ENCODE data around the gene URI1. TPM values are rescaled to one million over a fixed set of nuclear protein-coding genes. Genes with fewer than 3 reads are reported as not detected.
A peak's percentile ranks its signal among the peaks of the same experiment; 100 is the strongest.
"Not testable (repeated sequence)": the region's sequence is repeated elsewhere in the genome, so short reads cannot be mapped to it uniquely, and the experiment has no call there.

Gene URI1
- total RNA-seq, 1 experiment from 2014 or later = 71.0 TPM

- no peak for ATAC-seq
These were observed 94.4 kb downstream of the URI1 start for GRCh38 chr19:30036154-30037129.

DNA sequence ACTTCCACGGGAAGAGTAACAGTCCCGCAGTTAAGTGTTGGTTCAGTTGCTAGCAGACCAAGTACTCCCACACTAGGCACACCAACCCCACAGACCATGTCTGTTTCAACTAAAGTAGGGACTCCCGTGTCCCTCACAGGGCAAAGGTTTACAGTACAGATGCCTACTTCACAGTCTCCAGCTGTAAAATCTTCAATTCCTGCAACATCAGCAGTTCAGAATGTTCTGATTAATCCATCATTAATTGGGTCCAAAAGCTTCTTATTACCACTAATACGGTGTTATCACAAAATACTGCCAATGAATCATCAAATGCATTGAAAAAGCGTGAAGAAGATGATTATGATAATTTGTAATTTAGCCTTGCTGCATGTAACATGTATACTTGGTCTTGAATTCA is 95.8 kb downstream of the URI1 start:
- TF ChIP-seq POLR2AphosphoS5 (IDR thresholded peaks at IDR 0.05; ENCODE audit: low read depth, low read length) = no peak
- TF ChIP-seq, protein P1, sequence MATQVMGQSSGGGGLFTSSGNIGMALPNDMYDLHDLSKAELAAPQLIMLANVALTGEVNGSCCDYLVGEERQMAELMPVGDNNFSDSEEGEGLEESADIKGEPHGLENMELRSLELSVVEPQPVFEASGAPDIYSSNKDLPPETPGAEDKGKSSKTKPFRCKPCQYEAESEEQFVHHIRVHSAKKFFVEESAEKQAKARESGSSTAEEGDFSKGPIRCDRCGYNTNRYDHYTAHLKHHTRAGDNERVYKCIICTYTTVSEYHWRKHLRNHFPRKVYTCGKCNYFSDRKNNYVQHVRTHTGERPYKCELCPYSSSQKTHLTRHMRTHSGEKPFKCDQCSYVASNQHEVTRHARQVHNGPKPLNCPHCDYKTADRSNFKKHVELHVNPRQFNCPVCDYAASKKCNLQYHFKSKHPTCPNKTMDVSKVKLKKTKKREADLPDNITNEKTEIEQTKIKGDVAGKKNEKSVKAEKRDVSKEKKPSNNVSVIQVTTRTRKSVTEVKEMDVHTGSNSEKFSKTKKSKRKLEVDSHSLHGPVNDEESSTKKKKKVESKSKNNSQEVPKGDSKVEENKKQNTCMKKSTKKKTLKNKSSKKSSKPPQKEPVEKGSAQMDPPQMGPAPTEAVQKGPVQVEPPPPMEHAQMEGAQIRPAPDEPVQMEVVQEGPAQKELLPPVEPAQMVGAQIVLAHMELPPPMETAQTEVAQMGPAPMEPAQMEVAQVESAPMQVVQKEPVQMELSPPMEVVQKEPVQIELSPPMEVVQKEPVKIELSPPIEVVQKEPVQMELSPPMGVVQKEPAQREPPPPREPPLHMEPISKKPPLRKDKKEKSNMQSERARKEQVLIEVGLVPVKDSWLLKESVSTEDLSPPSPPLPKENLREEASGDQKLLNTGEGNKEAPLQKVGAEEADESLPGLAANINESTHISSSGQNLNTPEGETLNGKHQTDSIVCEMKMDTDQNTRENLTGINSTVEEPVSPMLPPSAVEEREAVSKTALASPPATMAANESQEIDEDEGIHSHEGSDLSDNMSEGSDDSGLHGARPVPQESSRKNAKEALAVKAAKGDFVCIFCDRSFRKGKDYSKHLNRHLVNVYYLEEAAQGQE (IDR thresholded peaks at IDR 0.05; ENCODE audit: insufficient read depth in 1 of 2, low read depth in 2 of 2, low read length in 1 of 2) = no peak
- no peak for TF ChIP-seq SIN3A (IDR thresholded peaks at IDR 0.05; ENCODE audit: borderline replicate concordance, insufficient read depth, low read depth, low read length)
- no peaks in the 10 kb centered on the region for H3K4me1 ChIP-seq (ENCODE audit: control insufficient read depth, insufficient read depth, low read length)
- ChIA-PET CTCF (no interaction called here), POLR2A (interaction anchor here (0.6 kb wide), 1 partner anchor 367 kb away, joined by 4 read pairs; no protein-coding TSS in a partner anchor)
- H3K27me3 ChIP-seq (ENCODE audit: control insufficient read depth, insufficient read depth, low read length) = no peaks in the 10 kb centered on the region
- ATAC-seq (no peak), DNase-seq (ENCODE audit: low read depth, low spot score) (no peak)
- no peak overlapping the region for H3K4me3 ChIP-seq (ENCODE audit: low read depth in 2 of 2, low read length in 2 of 2)
- no peak overlapping the region for H3K27ac ChIP-seq (ENCODE audit: low read length)
- H3K36me3 ChIP-seq (ENCODE audit: control insufficient read depth, insufficient read depth, low read length) = no peaks in the 10 kb centered on the region
- BruUV-seq (replicated peaks) = no TSS peak
- in situ Hi-C loops (cut with HindIII; ENCODE audit: low pct_unique_long_range_greater_than_20kb, low sequenced_read_pairs) = no loop called here
- H3K9me3 ChIP-seq (ENCODE audit: control insufficient read depth, insufficient read depth, low read depth, low read length) = 0 out of 2 replicates have a peak, but pooled peaks cover 3% of the 10 kb centered on the region
- intact Hi-C loops (cut with micrococcal nuclease; ENCODE audit: unreplicated experiment) = no loop called here

More at GRCh38 chr19:30036154-30037129, 94.4 kb downstream of the URI1 start:
- in situ Hi-C loops (cut with HindIII; ENCODE audit: low pct_unique_long_range_greater_than_20kb, low sequenced_read_pairs) = no loop called here
- H3K27ac ChIP-seq (ENCODE audit: low read length) = no peak overlapping the region
- no peaks in the 10 kb centered on the region for H3K36me3 ChIP-seq (ENCODE audit: control insufficient read depth, insufficient read depth, low read length)
- BruUV-seq (replicated peaks) = no TSS peak
- H3K9me3 ChIP-seq (ENCODE audit: control insufficient read depth, insufficient read depth, low read depth, low read length) = 0 out of 2 replicates have a peak, but pooled peaks cover 3% of the 10 kb centered on the region
- DNase-seq (ENCODE audit: low read depth, low spot score) = no peak
- intact Hi-C loops (cut with micrococcal nuclease; ENCODE audit: unreplicated experiment) = no loop called here
- ChIA-PET CTCF (no interaction called here), POLR2A (no interaction called here)
- TF ChIP-seq CTCF (IDR thresholded peaks at IDR 0.05) (0 out of 2 replicates have a peak, but pooled peaks have one; percentile 5), POLR2AphosphoS5 (IDR thresholded peaks at IDR 0.05; ENCODE audit: low read depth, low read length) (no peak), TCF7L2 (IDR thresholded peaks at IDR 0.05; ENCODE audit: low read depth, low read length) (no peak), SIN3A (IDR thresholded peaks at IDR 0.05; ENCODE audit: borderline replicate concordance, insufficient read depth, low read depth, low read length) (no peak)
- no peaks in the 10 kb centered on the region for H3K4me1 ChIP-seq (ENCODE audit: control insufficient read depth, insufficient read depth, low read length)
- H3K4me3 ChIP-seq (ENCODE audit: low read depth in 2 of 2, low read length in 2 of 2) = no peak overlapping the region
- H3K27me3 ChIP-seq (ENCODE audit: control insufficient read depth, insufficient read depth, low read length) = no peaks in the 10 kb centered on the region

DNA sequence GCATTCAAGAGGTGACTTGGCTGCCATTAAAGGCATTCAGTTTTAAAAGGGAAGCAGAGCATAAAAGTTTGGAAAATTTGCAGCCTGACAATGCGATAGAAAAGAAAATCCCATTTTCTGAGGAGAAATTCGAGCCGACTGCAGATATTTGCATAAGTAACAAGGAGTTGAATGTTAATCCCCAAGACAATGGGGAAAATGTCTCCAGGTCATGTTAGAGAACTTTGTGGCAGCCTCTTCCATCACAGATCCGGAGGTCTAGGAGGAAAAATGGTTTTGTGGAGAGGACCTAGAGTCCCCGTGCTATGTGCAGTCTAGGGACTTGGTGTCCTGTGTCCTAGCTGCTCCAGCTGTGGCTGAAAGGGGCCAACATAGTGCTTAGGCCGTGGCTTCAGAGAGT is 99.9 kb downstream of the URI1 start:
- ATAC-seq; CTCF ChIA-PET; H3K27ac ChIP-seq (ENCODE audit: low read length); BruUV-seq (replicated peaks); intact Hi-C loops (cut with micrococcal nuclease; ENCODE audit: unreplicated experiment); H3K4me3 ChIP-seq (ENCODE audit: low read depth in 2 of 2, low read length in 2 of 2); H3K4me1 ChIP-seq (ENCODE audit: control insufficient read depth, insufficient read depth, low read length); H3K36me3 ChIP-seq (ENCODE audit: control insufficient read depth, insufficient read depth, low read length); in situ Hi-C loops (cut with HindIII; ENCODE audit: low pct_unique_long_range_greater_than_20kb, low sequenced_read_pairs); POLR2A ChIA-PET; H3K9me3 ChIP-seq (ENCODE audit: control insufficient read depth, insufficient read depth, low read depth, low read length); H3K27me3 ChIP-seq (ENCODE audit: control insufficient read depth, insufficient read depth, low read length); DNase-seq (ENCODE audit: low read depth, low spot score): not testable (repeated sequence)

DNA sequence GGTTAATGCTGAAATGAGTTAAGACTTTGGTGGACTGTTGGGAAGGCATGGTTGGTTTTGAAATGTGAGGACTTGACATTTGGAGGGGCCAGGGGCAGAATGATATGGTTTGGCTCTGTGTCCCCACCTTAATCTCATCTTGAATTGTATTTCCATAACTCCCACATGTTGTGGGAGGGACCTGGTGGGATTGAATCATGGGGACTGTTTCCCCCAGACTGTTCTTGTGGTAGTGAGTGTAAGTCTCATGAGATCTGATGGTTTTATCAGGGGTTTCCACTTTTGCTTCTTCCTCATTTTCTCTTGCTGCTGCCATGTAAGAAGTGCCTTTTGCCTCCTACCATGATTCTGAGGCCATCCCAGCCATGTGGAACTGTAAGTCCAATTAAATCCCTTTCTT is 101.0 kb downstream of the URI1 start:
- BruUV-seq (replicated peaks); H3K27me3 ChIP-seq (ENCODE audit: control insufficient read depth, insufficient read depth, low read length); in situ Hi-C loops (cut with HindIII; ENCODE audit: low pct_unique_long_range_greater_than_20kb, low sequenced_read_pairs); intact Hi-C loops (cut with micrococcal nuclease; ENCODE audit: unreplicated experiment); H3K4me1 ChIP-seq (ENCODE audit: control insufficient read depth, insufficient read depth, low read length); ATAC-seq; H3K4me3 ChIP-seq (ENCODE audit: low read depth in 2 of 2, low read length in 2 of 2); H3K27ac ChIP-seq (ENCODE audit: low read length); DNase-seq (ENCODE audit: low read depth, low spot score); H3K9me3 ChIP-seq (ENCODE audit: control insufficient read depth, insufficient read depth, low read depth, low read length); H3K36me3 ChIP-seq (ENCODE audit: control insufficient read depth, insufficient read depth, low read length); CTCF ChIA-PET: not testable (repeated sequence)
- POLR2A ChIA-PET = interaction anchor here (0.6 kb wide), 1 partner anchor 165 kb away, joined by 3 read pairs; no protein-coding TSS in a partner anchor
